ENCODE data around the gene DMXL1. TPM values are rescaled to one million over a fixed set of nuclear protein-coding genes. Genes with fewer than 3 reads are reported as not detected.
"Not testable (repeated sequence)": the region's sequence is repeated elsewhere in the genome, so short reads cannot be mapped to it uniquely, and the experiment has no call there.

DMXL1 gene
- total RNA-seq, 2 donors from 2014 or later = 21.2 to 36.0 TPM

- Mint-ChIP-seq H3K4me1 (peaks cover 36% of the 10 kb centered on the region), H3K27ac (peak overlapping the region; percentile 74), H3K36me3 (ENCODE audit: low read depth) (peaks cover 25% of the 10 kb centered on the region), H3K9me3 (no peaks in the 10 kb centered on the region), H3K27me3 (no peaks in the 10 kb centered on the region), H3K4me3 (peak overlapping the region; percentile 68)
- no peak for ATAC-seq (replicated peaks)
Measured at GRCh38 chr5:119078071-119078846, 7.4 kb downstream of the DMXL1 start.

- ATAC-seq (replicated peaks) = peak; percentile 10
- Mint-ChIP-seq H3K27me3 (no peaks in the 10 kb centered on the region), H3K9me3 (no peaks in the 10 kb centered on the region), H3K4me1 (peaks cover 34% of the 10 kb centered on the region), H3K36me3 (ENCODE audit: low read depth) (peaks cover 24% of the 10 kb centered on the region), H3K4me3 (peak overlapping the region; percentile 68), H3K27ac (peak overlapping the region; percentile 74)
Measured at GRCh38 chr5:119078861-119079260, 8.0 kb downstream of the DMXL1 start.

DNA sequence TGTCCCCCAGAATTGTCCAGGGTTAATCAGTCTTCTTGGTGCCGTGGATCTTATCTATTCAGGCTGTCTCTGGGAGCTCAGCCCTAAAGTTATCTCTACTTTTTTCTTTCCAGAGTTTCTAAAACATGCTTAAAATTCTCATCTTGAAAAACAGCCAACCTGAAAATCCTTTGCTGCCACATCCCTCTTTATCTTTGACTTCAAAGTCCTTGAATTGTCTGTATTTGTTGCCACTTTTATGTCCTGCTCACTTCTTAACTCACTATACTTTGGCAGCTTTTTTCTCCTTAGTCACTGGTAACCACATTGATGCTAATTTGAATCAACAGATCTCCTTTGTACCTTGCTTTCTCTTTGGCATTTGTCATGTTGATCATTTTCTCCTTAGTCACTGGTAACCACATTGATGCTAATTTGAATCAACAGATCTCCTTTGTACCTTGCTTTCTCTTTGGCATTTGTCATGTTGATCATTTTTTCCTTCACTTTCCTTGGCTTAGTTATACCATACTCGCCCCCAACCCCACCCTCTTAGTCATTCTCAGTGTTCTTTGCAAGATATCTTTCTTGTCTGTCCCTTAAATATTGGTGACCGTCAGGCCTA, 8.5 kb downstream of the DMXL1 start:
- peak overlapping the region; percentile 74 for H3K27ac Mint-ChIP-seq
- no peaks in the 10 kb centered on the region for H3K9me3 Mint-ChIP-seq
- H3K36me3 Mint-ChIP-seq (ENCODE audit: low read depth) = peaks cover 18% of the 10 kb centered on the region
- ATAC-seq (replicated peaks) = peak; percentile 94
- peaks cover 30% of the 10 kb centered on the region for H3K4me1 Mint-ChIP-seq
- peak overlapping the region; percentile 68 for H3K4me3 Mint-ChIP-seq
- no peaks in the 10 kb centered on the region for H3K27me3 Mint-ChIP-seq

GRCh38 chr5:119080936-119081335, 10.0 kb downstream of the DMXL1 start:
- Mint-ChIP-seq H3K27me3 (no peaks in the 10 kb centered on the region), H3K4me1 (peaks cover 36% of the 10 kb centered on the region), H3K9me3 (peaks cover 7% of the 10 kb centered on the region), H3K4me3 (no peak overlapping the region), H3K27ac (no peak overlapping the region), H3K36me3 (ENCODE audit: low read depth) (peaks cover 33% of the 10 kb centered on the region)
- ATAC-seq (replicated peaks) = no peak

- Mint-ChIP-seq H3K36me3 (ENCODE audit: low read depth) (peaks cover 40% of the 10 kb centered on the region), H3K4me3 (no peak overlapping the region), H3K4me1 (peaks cover 40% of the 10 kb centered on the region), H3K27me3 (no peaks in the 10 kb centered on the region), H3K27ac (no peak overlapping the region), H3K9me3 (peaks cover 8% of the 10 kb centered on the region)
- no peak for ATAC-seq (replicated peaks)
Measured at GRCh38 chr5:119082691-119083090, 11.8 kb downstream of the DMXL1 start.

- Mint-ChIP-seq H3K27me3 (no peaks in the 10 kb centered on the region), H3K27ac (no peak overlapping the region), H3K4me3 (no peak overlapping the region), H3K4me1 (peaks cover 44% of the 10 kb centered on the region), H3K9me3 (peaks cover 8% of the 10 kb centered on the region), H3K36me3 (ENCODE audit: low read depth) (peaks cover 40% of the 10 kb centered on the region)
- ATAC-seq (replicated peaks) = no peak
Measured at GRCh38 chr5:119083679-119084078, 12.8 kb downstream of the DMXL1 start.

GRCh38 chr5:119088438-119088837, 17.6 kb downstream of the DMXL1 start:
- peaks cover 31% of the 10 kb centered on the region for H3K4me1 Mint-ChIP-seq
- no peak overlapping the region for H3K27ac Mint-ChIP-seq
- no peak overlapping the region for H3K4me3 Mint-ChIP-seq
- H3K9me3 Mint-ChIP-seq = peaks cover 8% of the 10 kb centered on the region
- H3K36me3 Mint-ChIP-seq (ENCODE audit: low read depth) = peaks cover 21% of the 10 kb centered on the region
- no peak for ATAC-seq (replicated peaks)
- H3K27me3 Mint-ChIP-seq = no peaks in the 10 kb centered on the region

GRCh38 chr5:119095611-119096010, 24.7 kb downstream of the DMXL1 start:
- no peak for ATAC-seq (replicated peaks)
- H3K9me3 Mint-ChIP-seq = no peaks in the 10 kb centered on the region
- H3K36me3 Mint-ChIP-seq (ENCODE audit: low read depth) = peaks cover 34% of the 10 kb centered on the region
- H3K27me3 Mint-ChIP-seq = no peaks in the 10 kb centered on the region
- H3K4me1 Mint-ChIP-seq = peaks cover 11% of the 10 kb centered on the region
- H3K27ac Mint-ChIP-seq = no peak overlapping the region
- no peak overlapping the region for H3K4me3 Mint-ChIP-seq

GRCh38 chr5:119105971-119106370, 35.1 kb downstream of the DMXL1 start:
- Mint-ChIP-seq H3K36me3 (ENCODE audit: low read depth) (peaks cover 53% of the 10 kb centered on the region), H3K4me3 (no peak overlapping the region), H3K27ac (no peak overlapping the region), H3K27me3 (no peaks in the 10 kb centered on the region), H3K9me3 (no peaks in the 10 kb centered on the region), H3K4me1 (no peaks in the 10 kb centered on the region)
- no peak for ATAC-seq (replicated peaks)

DNA sequence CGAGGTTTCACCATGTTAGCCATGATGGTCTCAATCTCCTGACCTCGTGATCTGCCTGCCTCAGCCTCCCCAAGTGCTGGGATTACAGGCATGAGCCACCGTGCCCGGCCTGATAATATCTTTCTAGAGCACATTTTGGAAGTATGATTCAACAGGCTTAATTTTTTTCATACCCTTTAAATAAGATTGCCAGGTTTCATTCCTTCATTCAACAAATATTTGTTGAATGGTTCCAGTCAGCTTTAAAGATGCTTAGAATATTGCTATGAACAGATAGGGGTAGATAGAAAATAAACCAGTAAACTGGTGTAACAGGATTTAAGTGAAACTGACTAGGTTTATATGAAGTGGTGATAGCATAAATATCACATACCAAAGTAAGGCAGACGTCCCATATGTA, 41.3 kb downstream of the DMXL1 start:
- H3K4me1 Mint-ChIP-seq = no peaks in the 10 kb centered on the region
- no peak overlapping the region for H3K27ac Mint-ChIP-seq
- no peaks in the 10 kb centered on the region for H3K9me3 Mint-ChIP-seq
- no peaks in the 10 kb centered on the region for H3K27me3 Mint-ChIP-seq
- peaks cover 68% of the 10 kb centered on the region for H3K36me3 Mint-ChIP-seq (ENCODE audit: low read depth)
- ATAC-seq (replicated peaks) = no peak
- no peak overlapping the region for H3K4me3 Mint-ChIP-seq

- H3K36me3 Mint-ChIP-seq (ENCODE audit: low read depth) = peaks cover 67% of the 10 kb centered on the region
- peak overlapping the region; percentile 43 for H3K27ac Mint-ChIP-seq
- no peaks in the 10 kb centered on the region for H3K4me1 Mint-ChIP-seq
- ATAC-seq (replicated peaks) = no peak
- no peaks in the 10 kb centered on the region for H3K27me3 Mint-ChIP-seq
- no peak overlapping the region for H3K4me3 Mint-ChIP-seq
- H3K9me3 Mint-ChIP-seq = no peaks in the 10 kb centered on the region
Measured at GRCh38 chr5:119117237-119117636, 46.4 kb downstream of the DMXL1 start.

DNA sequence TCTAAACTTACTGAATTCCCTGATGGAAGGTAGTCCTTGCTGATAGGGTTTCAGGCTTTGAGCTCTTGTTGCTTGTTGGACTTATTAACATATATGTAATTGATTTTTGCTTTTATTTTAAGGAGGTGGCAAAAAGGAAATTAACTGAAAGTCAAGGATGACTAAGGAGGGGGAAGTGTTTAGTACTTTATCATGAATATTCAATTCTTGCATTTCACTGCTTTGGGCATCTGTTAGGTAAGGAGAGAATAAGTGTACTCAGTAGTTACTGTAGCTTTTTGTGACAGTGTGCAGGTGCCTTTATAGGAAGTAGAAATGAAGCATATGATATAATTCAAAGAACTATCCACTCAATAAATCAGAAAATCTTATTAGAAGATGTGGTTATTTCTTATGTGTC, 47.1 kb downstream of the DMXL1 start:
- Mint-ChIP-seq H3K27me3 (no peaks in the 10 kb centered on the region), H3K36me3 (ENCODE audit: low read depth) (peaks cover 64% of the 10 kb centered on the region), H3K27ac (peak overlapping the region; percentile 43), H3K4me1 (no peaks in the 10 kb centered on the region), H3K9me3 (no peaks in the 10 kb centered on the region), H3K4me3 (no peak overlapping the region)
- no peak for ATAC-seq (replicated peaks)

DNA sequence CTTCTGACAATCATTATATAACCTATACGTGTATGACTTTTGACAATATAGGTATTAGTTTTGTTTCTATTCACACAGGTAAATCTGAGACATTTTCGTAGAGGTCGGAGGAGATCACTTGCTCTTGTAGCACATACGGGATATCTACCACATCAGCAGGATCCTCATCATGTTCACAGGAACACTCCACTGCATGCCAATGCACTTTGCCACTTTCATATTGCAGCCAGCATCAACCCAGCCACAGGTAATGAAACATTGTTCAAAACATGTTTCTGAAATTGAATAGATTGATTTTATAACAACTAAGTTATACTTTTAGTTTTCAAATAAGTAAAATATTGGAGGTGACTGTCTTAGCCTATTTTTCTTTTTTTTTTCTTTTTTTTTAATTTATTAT, 50.0 kb downstream of the DMXL1 start:
- no peak overlapping the region for H3K4me3 Mint-ChIP-seq
- H3K27ac Mint-ChIP-seq = no peak overlapping the region
- no peaks in the 10 kb centered on the region for H3K4me1 Mint-ChIP-seq
- no peaks in the 10 kb centered on the region for H3K9me3 Mint-ChIP-seq
- H3K27me3 Mint-ChIP-seq = no peaks in the 10 kb centered on the region
- peaks cover 55% of the 10 kb centered on the region for H3K36me3 Mint-ChIP-seq (ENCODE audit: low read depth)
- no peak for ATAC-seq (replicated peaks)

DNA sequence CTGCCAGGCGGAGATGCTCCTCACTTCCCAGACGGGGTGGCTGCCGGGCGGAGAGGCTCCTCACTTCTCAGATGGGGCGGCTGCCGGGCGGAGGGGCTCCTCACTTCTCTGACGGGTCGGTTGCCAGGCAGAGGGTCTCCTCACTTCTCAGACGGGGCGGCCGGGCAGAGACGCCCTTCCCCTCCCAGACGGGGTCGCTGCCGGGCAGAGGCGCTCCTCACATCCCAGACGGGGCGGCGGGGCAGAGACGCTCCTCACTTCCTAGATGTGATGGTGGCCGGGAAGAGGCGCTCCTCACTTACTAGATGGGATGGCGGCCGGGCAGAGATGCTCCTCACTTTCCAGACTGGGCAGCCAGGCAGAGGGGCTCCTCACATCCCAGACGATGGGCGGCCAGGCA, 51.6 kb downstream of the DMXL1 start:
- not testable (repeated sequence) for H3K9me3 Mint-ChIP-seq; H3K4me3 Mint-ChIP-seq; H3K27ac Mint-ChIP-seq; H3K4me1 Mint-ChIP-seq; ATAC-seq (replicated peaks); H3K27me3 Mint-ChIP-seq
- peaks cover 39% of the 10 kb centered on the region for H3K36me3 Mint-ChIP-seq (ENCODE audit: low read depth)

- no peaks in the 10 kb centered on the region for H3K27me3 Mint-ChIP-seq
- ATAC-seq (replicated peaks) = no peak
Measured at GRCh38 chr5:119123280-119123679, 52.4 kb downstream of the DMXL1 start.

More at GRCh38 chr5:119123280-119123679, 52.4 kb downstream of the DMXL1 start:
- Mint-ChIP-seq H3K9me3 (no peaks in the 10 kb centered on the region), H3K4me1 (no peaks in the 10 kb centered on the region), H3K27ac (no peak overlapping the region), H3K4me3 (no peak overlapping the region), H3K36me3 (ENCODE audit: low read depth) (peaks cover 36% of the 10 kb centered on the region)

All from activated T-helper 17 cell treated with anti-CD3 and anti-CD28 coated beads, Interleukin-2, amount 50 U/mL, for 72 hours (primary cell).